Suppressor macrophage treated with lipopolysaccharide for 1 hour (primary cell): ENCODE data around the gene UBE2V1.

Experiments used
- DNase-seq, 3 donors: peaks; one replicate each; pipeline ENCODE4 v3.0.0-alpha.2; 2020 to 2022

UBE2V1 gene

DNA sequence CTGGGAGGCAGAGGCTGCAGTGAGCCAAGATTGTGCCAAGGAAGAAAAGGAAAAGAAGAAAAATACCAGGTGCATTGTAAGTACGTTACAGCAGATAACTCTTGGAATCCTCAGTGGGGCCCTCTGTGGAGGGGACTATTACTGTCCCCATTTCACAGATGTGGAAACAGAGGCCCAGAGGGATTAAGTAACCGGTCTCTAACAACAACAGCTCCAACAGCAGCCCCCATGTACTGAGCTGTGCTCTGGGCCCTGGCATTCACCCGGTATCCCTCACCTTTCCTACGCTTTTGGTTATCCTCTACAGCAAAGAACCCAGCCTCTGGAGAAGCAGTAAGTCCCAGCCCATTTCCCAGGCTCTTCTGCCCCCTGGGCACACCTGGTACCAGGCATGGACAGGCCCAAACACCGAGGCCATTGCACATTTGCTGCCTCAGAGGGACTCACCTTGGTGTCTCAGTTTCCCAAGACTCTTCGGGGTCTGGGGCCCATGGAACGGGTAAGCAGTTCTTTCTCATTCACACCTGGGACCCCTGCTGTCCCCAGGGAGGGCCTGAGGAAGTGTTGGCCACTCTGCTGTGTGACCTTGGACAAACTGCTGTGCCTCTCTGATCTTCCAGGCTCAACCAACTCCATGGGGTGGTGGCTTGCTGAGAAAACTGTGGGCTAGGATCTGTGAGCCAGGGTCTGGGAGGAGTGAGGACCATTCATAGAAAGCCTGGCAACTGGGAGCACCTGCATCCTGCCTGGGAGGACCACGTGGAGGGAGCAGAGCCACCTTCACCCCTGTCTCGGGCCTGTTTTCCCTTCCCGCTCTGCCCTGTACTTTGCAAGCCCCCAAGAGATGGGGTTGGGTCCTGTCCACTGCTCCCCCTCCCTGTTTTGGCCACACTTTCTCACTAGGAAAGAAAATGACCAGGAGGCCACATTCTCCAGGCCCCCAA is 70.3 kb downstream of the UBE2V1 start:
- no peak for DNase-seq

DNA sequence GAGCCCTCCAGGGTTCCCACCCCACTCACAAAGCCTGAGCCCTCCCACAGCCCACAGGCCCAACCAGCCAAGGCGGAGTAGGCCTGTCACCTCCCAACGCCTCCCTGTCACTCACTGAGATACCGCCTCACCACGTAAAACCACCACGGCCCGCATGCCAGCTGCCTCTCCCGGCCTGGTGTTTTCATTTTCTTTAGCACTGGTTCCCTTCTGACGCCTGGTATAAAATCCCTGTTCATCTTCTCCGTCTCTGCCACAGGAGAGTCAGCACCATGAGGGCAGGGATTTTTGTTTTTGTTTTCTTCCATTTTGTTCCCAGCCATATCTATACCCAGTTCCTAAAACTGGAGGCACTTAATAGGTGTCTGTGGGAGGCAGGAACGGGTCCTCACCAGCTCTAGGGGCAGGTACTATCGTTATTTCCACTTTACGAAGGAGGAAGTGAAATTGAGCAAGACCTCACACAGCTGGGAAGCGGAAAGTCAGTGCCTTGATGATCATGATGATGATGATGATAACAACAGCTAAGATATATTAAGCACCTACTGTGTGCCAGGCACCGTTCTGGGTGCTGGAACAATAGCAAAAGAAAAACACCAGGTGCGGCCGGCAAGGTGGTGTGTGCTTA is 71.6 kb downstream of the UBE2V1 start:
- DNase-seq: peak; percentile 43 to 60 (median 45)

DNA sequence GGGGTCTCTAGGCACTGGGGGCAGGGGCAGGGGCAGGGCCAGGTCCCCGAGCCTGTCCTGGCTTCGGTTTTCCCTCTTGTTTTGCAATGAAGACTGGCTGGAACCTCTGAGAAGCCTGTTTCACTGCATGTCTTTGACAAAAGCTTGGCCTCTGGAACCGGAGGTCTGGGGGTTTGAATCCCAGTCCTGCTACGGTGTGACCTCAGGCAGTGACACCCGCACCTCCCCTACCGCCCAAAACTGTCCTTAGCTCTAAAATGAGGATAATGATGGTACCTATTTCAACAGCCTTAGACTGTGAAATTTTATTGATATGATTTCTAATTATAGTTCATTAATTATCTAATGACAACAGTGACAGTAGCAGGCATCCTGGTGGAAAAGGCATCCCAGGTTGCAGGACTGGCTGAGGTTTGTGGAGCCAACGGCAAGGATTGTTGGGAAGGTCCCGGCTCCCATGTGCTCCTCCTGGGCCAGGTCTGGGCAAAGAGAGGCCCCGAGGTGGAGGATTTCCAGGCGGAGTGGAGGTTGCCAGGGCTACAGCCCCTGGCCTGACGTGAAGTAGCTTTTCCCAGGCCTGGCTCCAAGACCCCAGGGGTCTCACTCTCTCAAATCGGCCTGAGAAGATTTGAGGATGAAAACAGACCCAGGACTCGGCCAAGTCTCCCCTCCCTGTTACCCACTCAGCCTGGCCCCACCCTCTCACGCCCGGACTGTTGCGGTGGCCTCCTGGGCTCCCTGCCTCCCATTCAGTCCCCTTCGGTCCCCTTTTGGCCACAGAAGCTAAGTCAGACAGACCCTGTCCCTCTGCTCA is 72.3 kb downstream of the UBE2V1 start:
- no peak for DNase-seq

DNA sequence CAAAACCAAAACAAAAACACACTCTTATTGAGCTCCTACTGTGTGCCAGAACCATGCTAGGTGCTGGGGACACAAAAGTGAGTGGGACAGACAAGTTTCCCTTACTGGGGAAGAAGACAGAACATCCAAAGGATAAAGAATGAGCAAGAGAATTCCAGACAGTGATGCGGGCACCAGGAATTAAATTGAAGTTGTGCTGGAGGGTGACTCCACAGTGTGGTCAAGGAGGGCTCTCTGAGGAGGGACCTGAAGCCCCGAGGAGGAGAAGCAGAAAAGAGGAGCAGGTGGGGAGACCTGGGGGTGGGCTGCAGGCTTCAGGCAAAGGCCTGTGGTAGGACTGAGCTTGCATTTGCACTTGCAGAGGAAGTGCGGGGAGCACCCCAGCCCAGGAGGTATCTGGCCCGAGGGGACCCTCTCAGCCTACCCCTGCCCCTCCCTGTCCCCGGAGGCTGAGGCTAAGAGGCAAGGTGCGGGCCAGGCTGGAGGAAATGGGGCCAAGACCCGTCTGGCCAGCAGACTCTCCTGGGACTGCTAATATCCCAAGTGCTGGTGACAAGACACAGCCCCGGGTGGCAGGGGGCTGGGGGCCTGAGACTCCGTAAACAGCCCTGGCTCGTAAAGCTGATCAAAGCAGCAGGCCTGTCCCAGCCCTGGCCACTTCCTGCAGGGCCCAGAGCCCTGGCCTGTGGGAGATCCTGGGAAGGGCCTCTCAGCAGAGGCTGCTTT is 73.1 kb downstream of the UBE2V1 start:
- no peak for DNase-seq

DNA sequence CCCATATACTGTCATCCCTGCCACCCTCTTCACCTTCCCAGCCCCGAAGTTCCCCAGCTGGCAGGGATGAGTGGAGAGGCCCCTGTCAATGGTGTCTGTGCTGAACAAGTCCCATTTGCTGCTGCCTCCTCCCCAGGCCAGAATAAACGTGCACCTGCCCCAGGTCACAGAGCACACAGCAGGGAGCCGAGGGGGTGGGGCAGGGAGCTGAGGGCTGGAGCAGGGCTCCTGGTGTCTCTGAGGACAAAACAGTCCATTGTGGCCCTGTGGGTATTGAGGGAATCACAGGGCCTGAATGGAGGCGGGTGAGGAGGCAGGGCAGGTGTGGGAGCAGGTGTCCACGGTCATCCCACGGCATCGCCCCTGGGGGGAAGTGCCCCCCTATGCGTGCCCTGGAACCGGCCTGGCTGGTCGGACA is 74.4 kb downstream of the UBE2V1 start:
- no peak for DNase-seq

DNA sequence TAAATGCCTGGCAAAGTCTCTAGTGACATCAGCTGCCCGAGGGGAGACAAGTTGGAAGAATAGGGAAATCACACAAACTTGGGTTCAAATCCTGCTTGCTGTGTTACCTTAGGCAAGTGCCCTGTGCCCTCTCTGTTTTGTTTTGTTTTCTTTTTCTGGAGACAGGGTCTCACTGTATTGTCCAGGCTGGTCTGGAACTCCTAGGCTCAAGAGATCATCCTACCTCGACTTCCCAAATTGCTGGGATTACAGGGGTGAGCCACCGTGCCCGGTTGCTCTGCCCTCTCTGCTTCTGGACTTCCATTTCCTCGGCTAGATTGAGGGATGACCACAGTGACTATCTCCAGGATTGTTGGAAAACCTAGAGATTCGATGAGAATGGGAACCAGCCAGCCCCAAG is 74.8 kb downstream of the UBE2V1 start:
- no peak for DNase-seq

DNA sequence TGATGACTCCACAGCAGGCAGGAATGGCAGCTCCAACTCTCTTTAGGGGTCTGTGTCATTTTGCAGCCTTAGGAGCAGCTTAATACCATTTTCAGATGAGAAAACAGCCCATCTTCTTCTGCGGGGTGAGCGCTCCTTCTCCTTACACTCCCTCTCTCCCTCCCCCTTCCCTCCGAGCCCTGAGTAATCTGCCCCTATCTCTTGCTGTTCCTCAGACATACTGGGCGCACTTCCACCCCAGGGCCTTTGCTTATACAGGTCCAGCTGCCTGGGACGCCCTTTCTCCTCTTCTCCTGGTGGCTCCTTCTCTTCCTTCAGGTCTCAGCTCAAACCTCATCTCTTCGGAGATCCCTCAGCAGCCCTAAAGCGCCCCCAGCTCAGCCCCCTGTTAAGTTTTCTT is 75.4 kb downstream of the UBE2V1 start:
- DNase-seq: no peak

DNA sequence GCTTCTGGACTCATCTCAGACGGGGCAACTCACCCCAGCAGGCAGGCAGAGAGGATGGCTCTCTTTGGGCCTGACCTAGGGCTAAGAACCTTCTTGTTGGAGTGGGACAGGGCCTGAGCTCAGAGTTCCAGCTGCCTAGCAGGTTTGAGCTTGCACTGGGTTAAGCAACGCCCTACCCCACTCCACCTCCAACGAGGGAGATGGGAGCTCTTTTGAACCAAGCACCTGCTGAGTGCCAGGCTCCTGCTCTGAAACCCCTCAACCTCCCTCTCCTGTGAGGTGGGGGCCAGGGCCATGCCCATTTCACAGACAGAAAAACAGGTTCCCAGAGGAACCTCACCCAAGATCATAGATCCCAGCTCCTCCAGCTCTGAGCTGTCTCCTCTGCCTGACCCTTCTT is 75.8 kb downstream of the UBE2V1 start:
- no peak for DNase-seq

DNA sequence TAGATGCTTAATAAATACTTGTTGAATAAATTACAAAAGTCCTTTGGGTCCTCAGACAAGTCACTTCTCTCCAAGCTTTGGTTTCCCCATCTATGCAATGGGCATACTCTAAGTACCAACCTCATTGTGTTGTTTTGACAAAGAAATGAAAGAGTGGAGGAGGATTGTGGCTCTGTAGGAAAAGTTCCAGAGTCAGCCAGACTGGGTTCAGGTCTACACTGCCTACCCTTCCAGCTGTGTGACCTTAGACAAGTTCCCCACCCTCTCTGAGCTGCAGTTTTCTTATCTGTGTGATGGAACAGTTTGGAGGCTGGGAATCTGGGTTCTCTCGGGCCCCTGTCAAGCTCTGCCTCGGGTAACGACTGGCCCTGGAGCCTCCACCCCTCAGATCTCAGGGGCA is 76.2 kb downstream of the UBE2V1 start:
- DNase-seq: no peak

DNA sequence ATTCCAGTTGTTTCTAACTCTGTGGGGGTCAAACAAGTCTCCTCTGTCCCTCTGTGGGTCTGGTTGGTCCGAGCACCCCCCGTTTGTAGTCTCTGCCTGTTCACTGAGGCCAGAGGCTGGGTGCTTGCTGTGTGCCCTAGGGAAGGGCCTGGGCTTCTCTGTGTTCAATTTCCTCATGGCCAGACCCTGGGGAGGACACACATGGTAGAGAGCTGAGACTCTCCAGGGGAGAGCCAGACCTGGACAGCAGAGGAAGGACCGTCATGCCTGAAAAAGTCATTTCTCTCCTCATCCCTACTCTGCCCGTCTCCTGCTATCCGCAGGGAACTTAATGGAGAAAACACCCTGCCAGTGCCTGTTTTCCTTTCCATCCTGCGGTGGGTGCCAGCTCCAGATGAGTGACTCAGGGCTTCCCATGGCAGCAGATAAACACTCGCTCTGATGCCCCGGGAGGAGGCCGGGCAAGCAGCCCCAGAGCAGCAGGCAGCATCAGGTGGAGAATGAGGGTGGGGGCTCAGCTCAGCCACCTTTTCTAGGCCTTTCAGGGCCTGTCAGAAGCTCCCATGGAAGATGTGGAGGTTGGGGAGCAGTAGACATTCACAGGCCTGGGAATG is 78.3 kb downstream of the UBE2V1 start:
- no peak for DNase-seq

DNA sequence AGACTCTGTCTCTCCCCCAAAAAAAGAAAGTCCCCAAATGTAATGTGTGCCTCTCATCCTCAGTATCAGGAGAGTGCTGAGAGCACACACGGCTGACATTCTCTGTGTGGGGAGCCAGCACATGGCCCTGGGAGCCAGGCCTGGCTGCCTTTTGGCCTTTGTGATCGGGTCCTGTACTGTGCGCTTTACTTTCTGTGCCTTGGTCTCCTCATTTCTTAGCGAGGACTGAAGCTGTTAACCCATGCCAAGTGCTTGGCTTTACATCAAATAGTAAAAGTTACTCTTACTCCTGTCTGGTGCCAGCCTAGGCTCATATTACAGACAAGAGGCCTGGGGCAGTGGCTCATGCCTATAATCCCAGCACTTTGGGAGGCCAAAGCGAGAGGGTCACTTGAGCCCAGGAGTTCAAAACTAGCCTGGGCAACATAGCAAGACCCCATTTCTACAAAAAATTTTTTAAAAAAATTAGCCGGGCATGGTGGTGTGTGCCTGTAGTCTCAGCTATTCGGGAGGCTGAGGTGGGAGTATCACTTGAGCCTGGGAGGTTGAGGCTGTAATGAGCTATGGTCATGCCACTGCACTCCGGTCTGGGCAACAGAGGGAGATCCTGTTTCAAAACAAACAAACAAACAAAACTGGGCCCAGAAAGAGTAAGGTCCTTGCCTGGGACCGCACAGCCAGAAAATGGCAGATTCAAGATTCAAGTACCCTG is 79.8 kb downstream of the UBE2V1 start:
- DNase-seq: no peak
